Erythroblast (primary cell): ENCODE results near the gene ADSL.

Source experiments
- GATA1 ChIP-seq: IDR thresholded peaks from 2 replicates; pipeline ENCODE4 v1.6.1; 2011; ENCODE audit warnings: low read depth, mild to moderate bottlenecking, control low read depth, low read length, moderate library complexity
- POLR2A ChIP-seq: IDR thresholded peaks from 2 replicates; pipeline ENCODE4 v1.6.1; 2011; ENCODE audit warnings: mild to moderate bottlenecking, low read length

DNA sequence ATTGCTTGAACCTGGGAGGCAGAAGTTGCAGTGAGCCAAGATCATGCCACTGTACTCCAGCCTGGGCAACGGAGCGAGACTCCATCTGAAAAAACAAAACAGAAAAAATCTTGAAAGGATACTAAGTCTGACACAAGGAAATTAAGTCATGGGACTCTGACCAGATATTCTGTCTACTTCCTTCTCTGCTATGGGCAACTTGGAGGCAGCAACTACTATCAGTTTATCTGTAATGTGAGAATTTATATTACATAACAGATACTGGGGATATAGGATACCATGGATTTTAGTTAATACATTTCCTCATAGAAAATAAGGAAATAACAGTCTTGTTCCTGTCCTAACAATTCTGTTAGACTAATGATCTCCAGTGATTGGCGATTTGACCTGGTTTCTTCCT, 22.5 kb downstream of the ADSL start:
- TF ChIP-seq POLR2A (no peak), GATA1 (no peak)
